Adipocyte (in vitro differentiated cells): ENCODE results near the gene CNDP1.
"Not testable (repeated sequence)": the region's sequence is repeated elsewhere in the genome, so short reads cannot be mapped to it uniquely, and the experiment has no call there.

Experiments
- DNase-seq: peaks from one replicate; pipeline ENCODE4 v3.0.0-alpha.2; 2015; ENCODE audit warnings: low read depth
- H3K27me3 ChIP-seq: replicated peaks from 2 replicates; pipeline ENCODE4 v1.7.0; 2013; ENCODE audit warnings: mild to moderate bottlenecking, low read length, moderate library complexity; ENCODE audit not compliant: control insufficient read depth, insufficient read depth
- H3K36me3 ChIP-seq: 2 replicates; pipeline ENCODE4 v1.7.0; 2013; ENCODE audit warnings: low read length, mild to moderate bottlenecking, moderate library complexity; ENCODE audit not compliant: control insufficient read depth, insufficient read depth, severe bottlenecking
- H3K4me1 ChIP-seq: 2 replicates; pipeline ENCODE4 v1.7.0; 2013; ENCODE audit warnings: mild to moderate bottlenecking, low read length, moderate library complexity; ENCODE audit not compliant: control insufficient read depth, insufficient read depth
- H3K4me3 ChIP-seq: 2 replicates; pipeline ENCODE4 v1.7.0; 2013; ENCODE audit warnings: mild to moderate bottlenecking, low read length, moderate library complexity
- H3K9ac ChIP-seq: 2 replicates; pipeline ENCODE4 v1.7.0; 2013; ENCODE audit warnings: mild to moderate bottlenecking, low read length, moderate library complexity
- H3K9me3 ChIP-seq: 2 replicates; pipeline ENCODE4 v1.7.0; 2013; ENCODE audit warnings: mild to moderate bottlenecking, low read length, moderate library complexity; ENCODE audit not compliant: control insufficient read depth

CNDP1 gene

GRCh38 chr18:74551452-74551851, 17.2 kb downstream of the CNDP1 start:
- Histone ChIP-seq H3K36me3 (no peaks in the 10 kb centered on the region), H3K27me3 (peaks cover 27% of the 10 kb centered on the region), H3K9me3 (peaks cover 8% of the 10 kb centered on the region), H3K4me3 (no peak overlapping the region), H3K9ac (no peak overlapping the region), H3K4me1 (peaks cover 8% of the 10 kb centered on the region)
- no peak for DNase-seq

GRCh38 chr18:74551936-74552555, 17.7 kb downstream of the CNDP1 start:
- no peak overlapping the region for H3K9ac ChIP-seq
- H3K4me1 ChIP-seq: peaks cover 2% of the 10 kb centered on the region
- peak; percentile 94 for DNase-seq
- no peaks in the 10 kb centered on the region for H3K36me3 ChIP-seq
- H3K4me3 ChIP-seq: no peak overlapping the region
- peaks cover 29% of the 10 kb centered on the region for H3K27me3 ChIP-seq
- peaks cover 8% of the 10 kb centered on the region for H3K9me3 ChIP-seq

GRCh38 chr18:74556126-74556525, 21.8 kb downstream of the CNDP1 start:
- Histone ChIP-seq H3K9ac (no peak overlapping the region), H3K27me3 (peaks cover 43% of the 10 kb centered on the region), H3K9me3 (no peaks in the 10 kb centered on the region), H3K4me1 (no peaks in the 10 kb centered on the region), H3K36me3 (no peaks in the 10 kb centered on the region), H3K4me3 (no peak overlapping the region)
- DNase-seq: no peak

GRCh38 chr18:74558096-74558495, 23.8 kb downstream of the CNDP1 start:
- H3K9ac ChIP-seq: no peak overlapping the region
- no peak overlapping the region for H3K4me3 ChIP-seq
- H3K27me3 ChIP-seq: peaks cover 40% of the 10 kb centered on the region
- DNase-seq: no peak
- H3K9me3 ChIP-seq: no peaks in the 10 kb centered on the region
- no peaks in the 10 kb centered on the region for H3K36me3 ChIP-seq
- H3K4me1 ChIP-seq: no peaks in the 10 kb centered on the region

GRCh38 chr18:74562131-74562730, 27.9 kb downstream of the CNDP1 start:
- Histone ChIP-seq H3K36me3 (no peaks in the 10 kb centered on the region), H3K9me3 (no peaks in the 10 kb centered on the region), H3K27me3 (peaks cover 20% of the 10 kb centered on the region), H3K9ac (no peak overlapping the region), H3K4me3 (no peak overlapping the region), H3K4me1 (no peaks in the 10 kb centered on the region)
- no peak for DNase-seq

GRCh38 chr18:74562775-74563174, 28.5 kb downstream of the CNDP1 start:
- Histone ChIP-seq H3K27me3 (peaks cover 20% of the 10 kb centered on the region), H3K9me3 (no peaks in the 10 kb centered on the region), H3K36me3 (no peaks in the 10 kb centered on the region), H3K4me1 (no peaks in the 10 kb centered on the region), H3K9ac (no peak overlapping the region), H3K4me3 (no peak overlapping the region)
- no peak for DNase-seq

GRCh38 chr18:74563999-74564398, 29.7 kb downstream of the CNDP1 start:
- Histone ChIP-seq H3K4me3 (no peak overlapping the region), H3K9ac (no peak overlapping the region), H3K36me3 (no peaks in the 10 kb centered on the region), H3K4me1 (no peaks in the 10 kb centered on the region), H3K9me3 (no peaks in the 10 kb centered on the region), H3K27me3 (peaks cover 19% of the 10 kb centered on the region)
- DNase-seq: no peak

GRCh38 chr18:74565164-74565563, 30.9 kb downstream of the CNDP1 start:
- not testable (repeated sequence) for H3K4me3 ChIP-seq, DNase-seq

GRCh38 chr18:74565993-74566392, 31.7 kb downstream of the CNDP1 start:
- not testable (repeated sequence) for H3K9me3 ChIP-seq

More at GRCh38 chr18:74565164-74565563, 30.9 kb downstream of the CNDP1 start:
- not testable (repeated sequence) for H3K9me3 ChIP-seq, H3K36me3 ChIP-seq, H3K4me1 ChIP-seq, H3K9ac ChIP-seq
- H3K27me3 ChIP-seq: peaks cover 11% of the 10 kb centered on the region

GRCh38 chr18:74567822-74568221, 33.5 kb downstream of the CNDP1 start:
- Histone ChIP-seq H3K4me3 (no peak overlapping the region), H3K9me3 (no peaks in the 10 kb centered on the region), H3K36me3 (no peaks in the 10 kb centered on the region), H3K4me1 (no peaks in the 10 kb centered on the region), H3K27me3 (peaks cover 14% of the 10 kb centered on the region), H3K9ac (no peak overlapping the region)
- no peak for DNase-seq

More at GRCh38 chr18:74565993-74566392, 31.7 kb downstream of the CNDP1 start:
- H3K27me3 ChIP-seq: peaks cover 14% of the 10 kb centered on the region
- H3K4me3 ChIP-seq, H3K4me1 ChIP-seq, DNase-seq, H3K9ac ChIP-seq, H3K36me3 ChIP-seq: not testable (repeated sequence)

- Histone ChIP-seq H3K9ac (no peak overlapping the region), H3K27me3 (peaks cover 15% of the 10 kb centered on the region)
Observed at GRCh38 chr18:74569401-74569800, 35.1 kb downstream of the CNDP1 start.

GRCh38 chr18:74570266-74570665, 36.0 kb downstream of the CNDP1 start:
- H3K9me3 ChIP-seq: no peaks in the 10 kb centered on the region
- DNase-seq: no peak
- no peak overlapping the region for H3K4me3 ChIP-seq
- no peaks in the 10 kb centered on the region for H3K4me1 ChIP-seq
- no peak overlapping the region for H3K9ac ChIP-seq
- H3K27me3 ChIP-seq: peaks cover 10% of the 10 kb centered on the region
- no peaks in the 10 kb centered on the region for H3K36me3 ChIP-seq

More at GRCh38 chr18:74569401-74569800, 35.1 kb downstream of the CNDP1 start:
- Histone ChIP-seq H3K9me3 (no peaks in the 10 kb centered on the region), H3K4me3 (no peak overlapping the region), H3K36me3 (no peaks in the 10 kb centered on the region), H3K4me1 (no peaks in the 10 kb centered on the region)
- DNase-seq: no peak
